ENCODE data around the gene CCNI2. TPM values are rescaled to one million over a fixed set of nuclear protein-coding genes. Genes with fewer than 3 reads are reported as not detected.
A peak's percentile ranks its signal among the peaks of the same experiment; 100 is the strongest.

CCNI2 gene
- total and polyA plus RNA-seq, 9 of the 15 experiments (the other 6 are each of a cell fraction or from before 2014, with no cell fraction given), result 0.05 to 1.7 (median 0.81) TPM; not detected in 5

GRCh38 chr5:132788508-132788907, 41.3 kb downstream of the CCNI2 start (continued):
- TF ChIP-seq ZNF449 (CRISPR knock-in tag; IDR thresholded peaks at IDR 0.05) (no peak), XRCC3 (IDR thresholded peaks at IDR 0.05) (no peak), RBM25 (IDR thresholded peaks at IDR 0.05; ENCODE audit: low read depth, low read length, severe bottlenecking) (no peak), KAT2B (IDR thresholded peaks at IDR 0.05; ENCODE audit: low read depth, low read length) (no peak), ZNF696 (CRISPR knock-in tag; conservative IDR thresholded peaks at IDR 0.05) (no peak), ZNF165 (CRISPR knock-in tag; IDR thresholded peaks at IDR 0.05; ENCODE audit: borderline replicate concordance) (no peak), NFXL1 (CRISPR knock-in tag; IDR thresholded peaks at IDR 0.05) (no peak), TFAM (CRISPR knock-in tag; conservative IDR thresholded peaks at IDR 0.05) (no peak), RAD51 (IDR thresholded peaks at IDR 0.05; ENCODE audit: borderline replicate concordance, low read depth) (no peak), ZBTB33 (CRISPR knock-in tag; IDR thresholded peaks at IDR 0.05) (no peak), ADNP (tag; IDR thresholded peaks at IDR 0.05) (no peak), HDAC6 (IDR thresholded peaks at IDR 0.05; ENCODE audit: low read depth, low read length) (no peak), ZNF263 (CRISPR knock-in tag; IDR thresholded peaks at IDR 0.05; ENCODE audit: borderline replicate concordance) (0 out of 2 replicates have a peak, but pooled peaks have one; percentile 4), DIDO1 (tag; IDR thresholded peaks at IDR 0.05; ENCODE audit: low read depth) (no peak), TSHZ1 (CRISPR knock-in tag; IDR thresholded peaks at IDR 0.05) (no peak), MAX (CRISPR knock-in tag; IDR thresholded peaks at IDR 0.05) (no peak), CBX1 (IDR thresholded peaks at IDR 0.05; ENCODE audit: low read depth) (no peak), ILF3 (IDR thresholded peaks at IDR 0.05; ENCODE audit: borderline replicate concordance) (no peak), ZNF57 (CRISPR knock-in tag; IDR thresholded peaks at IDR 0.05) (no peak), EP400 (IDR thresholded peaks at IDR 0.05) (no peak), TRIM24 (IDR thresholded peaks at IDR 0.05) (0 out of 4 replicates have a peak, but pooled peaks of 1 of the 2 experiments have one; percentile 8), ZNF512 (tag; IDR thresholded peaks at IDR 0.05) (no peak)

Measured in K562 (cell line).